GM21825 (cell line): ENCODE measurements around the gene MATN4.

Experiments
- ATAC-seq: cut with Tn5 transposase; IDR thresholded peaks from one replicate; pipeline ENCODE4 v1.9.1; 2021; ENCODE audit warnings: mild to moderate bottlenecking, moderate library complexity; ENCODE audit not compliant: unreplicated experiment

MATN4 gene

GRCh38 chr20:45257161-45257560 is 50.9 kb downstream of the MATN4 start:
- no peak for ATAC-seq

GRCh38 chr20:45254383-45255262 is 53.5 kb downstream of the MATN4 start, which contains the start of gene SLPI:
TSS of gene SLPI (minus strand) at chr20:45254564. CDS start at chr20:45254543, 21 bp downstream.
- no peak for ATAC-seq

DNA sequence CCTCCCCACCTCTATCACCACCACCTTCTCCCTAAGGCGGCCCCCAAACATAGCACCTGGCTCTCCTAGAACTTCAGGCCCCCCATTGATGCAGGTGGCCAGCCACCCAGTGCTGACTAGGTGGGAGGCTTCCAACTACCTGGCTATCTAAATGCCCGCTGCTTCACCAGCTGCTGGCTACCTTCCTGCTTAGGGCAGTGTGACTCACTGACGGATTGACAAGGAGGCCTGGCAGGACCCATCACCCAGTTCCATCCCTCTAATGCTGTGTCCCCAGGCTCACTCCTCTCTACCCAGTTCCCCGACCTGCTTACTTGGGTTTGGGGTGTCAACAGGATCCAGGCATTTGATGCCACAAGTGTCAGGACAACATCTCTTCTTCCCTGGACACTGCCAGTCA is 54.8 kb downstream of the MATN4 start:
- ATAC-seq: no peak

GRCh38 chr20:45251884-45252560 is 56.1 kb downstream of the MATN4 start:
- no peak for ATAC-seq

DNA sequence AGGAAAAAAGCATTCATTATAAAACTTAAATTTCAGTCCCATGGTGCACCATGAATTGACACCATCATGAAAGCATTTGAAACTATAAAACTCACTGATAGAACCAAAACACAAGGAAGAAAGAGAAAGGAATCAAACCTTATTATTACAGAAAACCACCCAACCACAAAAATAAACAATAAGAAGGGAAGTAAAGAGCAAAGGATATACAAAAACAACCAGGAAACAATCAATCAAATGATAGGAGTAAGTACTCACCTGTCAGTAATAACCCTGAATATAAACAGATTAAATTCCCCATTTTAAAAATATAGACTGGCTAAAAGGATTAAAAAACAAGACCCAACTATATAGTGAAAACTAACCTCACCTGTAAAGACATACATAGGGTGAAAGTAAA is 59.5 kb downstream of the MATN4 start:
- no peak for ATAC-seq

- ATAC-seq: no peak
Observed at GRCh38 chr20:45247865-45248264, 60.2 kb downstream of the MATN4 start.

DNA sequence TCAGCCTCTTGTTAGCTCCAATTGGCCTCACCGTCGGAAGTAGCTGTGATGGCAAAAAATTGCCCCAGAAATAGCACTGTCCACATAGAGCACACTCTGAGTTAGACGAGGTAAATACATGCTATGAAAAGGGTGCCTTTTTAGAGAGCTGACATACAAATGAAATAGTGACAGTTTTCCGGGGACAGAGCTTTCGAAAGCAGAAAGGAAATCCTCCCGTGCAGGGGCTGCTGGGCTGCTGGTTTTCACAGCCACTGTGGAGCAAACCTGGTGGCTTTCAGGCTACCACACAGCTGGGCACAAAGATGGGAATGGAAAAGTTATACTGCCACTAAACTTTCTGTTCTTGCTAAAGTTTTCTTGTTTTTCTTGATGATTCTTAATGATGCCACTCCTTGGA is 62.0 kb downstream of the MATN4 start:
- ATAC-seq: no peak
